K562 (cell line): ENCODE results near the gene CFAP157. TPM values are rescaled to one million over a fixed set of nuclear protein-coding genes. Genes with fewer than 3 reads are reported as not detected.

Experiments
- ATAC-seq: fragments of 200-7000 bp; cut with Tn5 transposase; 3 replicates; pipeline ENCODE4 v1.9.1; 2020; ENCODE audit warnings: moderate library complexity
- BruUV-seq: library from RNA; stranded (reverse); fragments of 400-500 nt; replicated peaks from 2 replicates; lab custom pipeline; 2021; lab: Mats Ljungman, UMichigan
- CTCF ChIA-PET: fragments of 300-600 bp; formaldehyde crosslinking; extraction: SDS; loops from one replicate; lab custom pipeline; 2021; ENCODE audit warnings: low intra/inter-chr PET ratio; lab: Yijun Ruan, JAX
- POLR2A ChIA-PET: fragments of 300-600, 350-650 bp; sonication (Branson Sonifier 250); formaldehyde crosslinking; extraction: SDS; loops from one replicate; lab custom pipeline; 2021; ENCODE audit warnings: antibody characterized with exemption, inconsistent platforms; lab: Yijun Ruan, JAX
- DNase-seq, 4 experiments: peaks; one replicate each; pipeline versions ENCODE4 v3.0.0 to v3.0.0-alpha.2; 2011 to 2018; ENCODE audit warnings: low spot score in 3 of 4, mixed read lengths in 3 of 4; ENCODE audit errors: extremely low read depth in 1 of 4
- FAIRE-seq: peaks from 2 replicates; lab custom pipeline; 2011; peaks lifted over from hg19 to GRCh38; lab: Jason Lieb, UNC
- H2AFZ ChIP-seq: 2 replicates; pipeline ENCODE4 v1.6.0; 2011; ENCODE audit warnings: low read depth, low read length, control low read depth, inconsistent platforms
- H3K27ac ChIP-seq: fragments of 200-600 bp; 3 replicates; pipeline ENCODE4 v1.8.0; 2011; ENCODE audit warnings: low read depth, mild to moderate bottlenecking, control low read depth, inconsistent platforms, low read length, moderate library complexity, mixed read lengths; ENCODE audit errors: extremely low read depth
- H3K27me3 ChIP-seq, 2 experiments: fragments of 300-600 bp in 1 of 2; 2 replicates in 1 of 2; 3 replicates in 1 of 2; pipeline versions ENCODE4 v1.6.0 to v1.8.0; 2011; ENCODE audit warnings: inconsistent platforms in 2 of 2, low read length in 2 of 2, mild to moderate bottlenecking in 1 of 2, mixed read lengths in 1 of 2, moderate library complexity in 1 of 2; ENCODE audit not compliant: control insufficient read depth in 2 of 2, insufficient read depth in 2 of 2
- H3K36me3 ChIP-seq: fragments of 300-600 bp; 3 replicates; pipeline ENCODE4 v1.8.0; 2011; ENCODE audit warnings: mild to moderate bottlenecking, low read length, inconsistent platforms; ENCODE audit not compliant: control insufficient read depth, insufficient read depth
- H3K4me1 ChIP-seq, 2 experiments: fragments of 200-600 bp in 1 of 2; replicated peaks in 1 of 2; 2 replicates in 1 of 2; 3 replicates in 1 of 2; pipeline versions ENCODE4 v1.5.1 to v1.8.0; 2011; ENCODE audit warnings: inconsistent platforms in 2 of 2, low read length in 2 of 2, mild to moderate bottlenecking in 1 of 2, mixed read lengths in 1 of 2, moderate library complexity in 1 of 2; ENCODE audit not compliant: control insufficient read depth in 2 of 2, insufficient read depth in 2 of 2
- H3K4me2 ChIP-seq: 2 replicates; pipeline ENCODE4 v1.6.1; 2011; ENCODE audit warnings: low read length, control low read depth, inconsistent platforms, mixed read lengths; ENCODE audit not compliant: insufficient read depth
- H3K4me3 ChIP-seq: fragments of 200-600 bp; sonication (generic), shearing (Covaris generic); 2 replicates; pipeline ENCODE4 v1.5.1; 2016; ENCODE audit warnings: control low read depth, inconsistent platforms
- H3K79me2 ChIP-seq: fragments of 200-600 bp; 3 replicates; pipeline ENCODE4 v1.8.0; 2011; ENCODE audit warnings: low read length, inconsistent platforms; ENCODE audit not compliant: control insufficient read depth, insufficient read depth
- H3K9ac ChIP-seq, 2 experiments: 2 replicates each; pipeline versions ENCODE4 v1.6.0 to v1.6.1; 2011; ENCODE audit warnings: low read depth in 2 of 2, low read length in 2 of 2, control low read depth in 1 of 2, inconsistent platforms in 1 of 2, mild to moderate bottlenecking in 1 of 2, mixed read lengths in 1 of 2; ENCODE audit not compliant: insufficient read depth in 1 of 2
- H3K9me1 ChIP-seq: one replicate; pipeline ENCODE4 v1.6.0; 2011; ENCODE audit warnings: inconsistent platforms, mild to moderate bottlenecking, low read length, moderate library complexity; ENCODE audit not compliant: control insufficient read depth, insufficient read depth
- H3K9me3 ChIP-seq: replicated peaks from 2 replicates; pipeline ENCODE4 v1.5.1; 2011; ENCODE audit warnings: low read depth, low read length, inconsistent platforms; ENCODE audit not compliant: control insufficient read depth, insufficient read depth
- H4K20me1 ChIP-seq: replicated peaks from 2 replicates; pipeline ENCODE4 v1.6.1; 2011; ENCODE audit warnings: low read length, inconsistent platforms, mixed read lengths; ENCODE audit not compliant: control insufficient read depth, insufficient read depth
- CREBBP ChIP-seq: IDR thresholded peaks from one replicate; pipeline ENCODE4 v1.6.1; 2012; ENCODE audit warnings: low read depth, mild to moderate bottlenecking, control low read depth, inconsistent platforms, low read length
- CTCF ChIP-seq, 3 experiments: IDR thresholded peaks in 2 of 3; conservative IDR thresholded peaks in 1 of 3; 2 replicates each; pipeline ENCODE4 v1.5.1; 2011 to 2012; ENCODE audit warnings: low read length in 3 of 3, mild to moderate bottlenecking in 3 of 3, control low read depth in 2 of 3, improper control_type of control experiment in 1 of 3, inconsistent platforms in 1 of 3, low read depth in 1 of 3, mixed read lengths in 1 of 3, moderate library complexity in 1 of 3; ENCODE audit not compliant: insufficient read depth in 2 of 3
- KDM4B ChIP-seq, 2 experiments: fragments of 450-650 bp in 1 of 2; sonication (generic) in 1 of 2; IDR thresholded peaks; 2 replicates each; pipeline ENCODE4 v1.6.1; 2016 to 2017; ENCODE audit warnings: borderline replicate concordance in 2 of 2, antibody characterized with exemption in 1 of 2, low read depth in 1 of 2, mild to moderate bottlenecking in 1 of 2
- KDM5B ChIP-seq: fragments of 200-600 bp; sonication (generic); IDR thresholded peaks from 2 replicates; pipeline ENCODE4 v1.6.1; 2012; ENCODE audit warnings: low read depth, mild to moderate bottlenecking, moderate library complexity, low read length, control low read depth, inconsistent platforms; ENCODE audit not compliant: insufficient replicate concordance
- MITF ChIP-seq: IDR thresholded peaks from 2 replicates; pipeline ENCODE4 v1.6.1; 2014; ENCODE audit warnings: antibody characterized with exemption
- XRCC3 ChIP-seq: fragments of 450-650 bp; IDR thresholded peaks from 2 replicates; pipeline ENCODE4 v1.6.1; 2017; ENCODE audit warnings: mild to moderate bottlenecking, moderate library complexity
- WGBS: fragments of 100-300 bp; shearing (Covaris generic); methylation state at CpG from one replicate; pipeline ENCODE4 v1.1.6; 2016; ENCODE audit warnings: low coverage, mixed read lengths; ENCODE audit not compliant: insufficient coverage; ENCODE audit errors: missing lambda C conversion rate; 5-methylcytosine and 5-hydroxymethylcytosine counted together
- in situ Hi-C: fragments of 300-500 bp; cut with MboI; formaldehyde crosslinking; loops from 4 replicates; pipeline ENCODE4 v1.15.0; 2018; ENCODE audit warnings: inconsistent platforms, mixed read lengths
- intact Hi-C: fragments of 100-400 bp; cut with micrococcal nuclease; formaldehyde crosslinking; loops from 2 replicates; pipeline ENCODE4 v1.14.2; 2022
- polyA plus RNA-seq, 8 experiments: library from polyadenylated mRNA; depleted of rRNA in 4 of 8; stranded (reverse) in 5 of 8; unstranded in 3 of 8; fragments of >200 nt; fragmentation: Nextera tagmentation in 2 of 8; fragmentation: Illumina TruSeq in 1 of 8; extraction: Ambion mirVana in 2 of 8; extraction: Trizol in 1 of 8; gene quantifications; 2 replicates each; pipeline versions ENCODE4 v1.2.1 to v1.2.3, GENCODE V29; 2011 to 2014; ENCODE audit warnings: inconsistent platforms in 1 of 8, missing spikeins in 1 of 8
- total RNA-seq, 7 experiments: library from RNA; depleted of rRNA in 6 of 7; stranded (reverse); fragments of >200 nt in 6 of 7; fragmentation: Illumina TruSeq in 2 of 7; extraction: Trizol in 2 of 7; gene quantifications; 2 replicates each; pipeline versions ENCODE4 v1.2.1 to v1.2.3, GENCODE V29; 2011 to 2021; ENCODE audit warnings: low replicate concordance in 1 of 7

Gene CFAP157
- total and polyA plus RNA-seq, 9 of the 15 experiments (the other 6 are each of a cell fraction or from before 2014, with no cell fraction given), result 0.03 TPM; not detected in 8

GRCh38 chr9:127679506-127679905, 27.3 kb upstream of the CFAP157 start (continued):
- no peak for TF ChIP-seq KDM5B

DNA sequence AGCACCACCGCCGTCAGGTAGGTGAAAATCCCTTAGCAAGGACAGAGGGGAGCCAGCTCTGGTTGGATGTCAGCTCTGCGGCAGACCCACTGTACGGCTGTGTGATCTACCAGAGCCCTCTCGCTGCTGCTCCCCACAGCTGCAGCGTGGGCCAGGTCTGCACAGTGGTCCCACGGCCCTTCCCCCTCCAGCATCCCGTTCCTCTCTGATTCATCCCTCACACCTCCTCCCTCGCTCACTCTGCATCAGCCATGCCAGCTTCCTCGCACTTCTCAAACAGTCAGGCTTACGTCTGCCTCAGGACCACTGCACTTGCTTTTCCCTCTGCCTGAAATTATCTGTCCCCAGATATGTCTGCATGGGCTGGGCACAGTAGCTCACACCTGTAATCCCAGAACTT, 26.6 kb upstream of the CFAP157 start:
- Histone ChIP-seq H4K20me1 (no peaks in the 10 kb centered on the region), H3K4me3 (no peak overlapping the region), H3K36me3 (peaks cover 36% of the 10 kb centered on the region; the same call in 2 of the 3 replicates), H3K9ac (peak overlapping the region in 1 of 2 experiments; percentile 42; a peak in 1 of 4 replicates), H3K9me3 (no peaks in the 10 kb centered on the region), H3K27ac (no peak overlapping the region), H3K4me1 (no peaks in the 10 kb centered on the region; a peak in 1 of 5 replicates), H3K79me2 (no peaks in the 10 kb centered on the region), H3K27me3 (no peaks in the 10 kb centered on the region), H2AFZ (no peak overlapping the region), H3K4me2 (no peak overlapping the region), H3K9me1 (no peaks in the 10 kb centered on the region)
- POLR2A ChIA-PET, result interaction anchor here (0.6 to 2.3 kb wide), 2 partner anchors 14 to 206 kb away, joined by 4 to 6 read pairs; no protein-coding TSS in a partner anchor
- BruUV-seq, result no TSS peak
- no peak for FAIRE-seq
- ATAC-seq, result no peak
- CTCF ChIA-PET, result no interaction called here
- intact Hi-C loops, result no loop called here
- no peak for DNase-seq
- in situ Hi-C loops, result no loop called here
- no peak for TF ChIP-seq KDM4B (IDR thresholded peaks at IDR 0.05; ENCODE audit: borderline replicate concordance in 2 of 2, low read depth in 1 of 2)
- TF ChIP-seq MITF, result no peak
- no peak for TF ChIP-seq CTCF (IDR thresholded peaks at IDR 0.05 in 2 of 3, conservative IDR thresholded peaks at IDR 0.05 in 1 of 3; ENCODE audit: insufficient read depth in 2 of 3, low read depth in 1 of 3, low read length in 3 of 3)
- TF ChIP-seq CREBBP, result no peak
- no peak for TF ChIP-seq XRCC3
- WGBS, result 80% methylated on average over 11 of the region's 11 CpGs
